Measurements from ENCODE around the gene NTM.

Gene NTM

GRCh38 chr11:131571571-131571970 lies 201.2 kb downstream of the NTM start:
- peaks cover 75% of the 10 kb centered on the region for H3K27me3 ChIP-seq (ENCODE audit: low read depth, low read length)
- H3K36me3 ChIP-seq (replicated peaks; ENCODE audit: low read depth, low read length) = no peaks in the 10 kb centered on the region
- no peaks in the 10 kb centered on the region for H3K79me2 ChIP-seq (ENCODE audit: low read length)
- H3K27ac ChIP-seq (ENCODE audit: low read length) = no peak overlapping the region
- TF ChIP-seq CTCF (IDR thresholded peaks at IDR 0.05; ENCODE audit: low read depth, low read length) = no peak
- no peak for TF ChIP-seq EZH2phosphoT487 (IDR thresholded peaks at IDR 0.05; ENCODE audit: low read depth)
- H3K9me3 ChIP-seq (ENCODE audit: insufficient read depth, low read length) = no peaks in the 10 kb centered on the region
- H3K4me1 ChIP-seq (ENCODE audit: low read length) = no peaks in the 10 kb centered on the region
- no peaks in the 10 kb centered on the region for H4K20me1 ChIP-seq (ENCODE audit: insufficient read depth, low read length)
- no peak overlapping the region for H3K4me3 ChIP-seq (ENCODE audit: low read length)
- no peak overlapping the region for H2AFZ ChIP-seq (ENCODE audit: low read depth, low read length)
- no peak overlapping the region for H3K9ac ChIP-seq (ENCODE audit: low read length)
- H3K4me2 ChIP-seq (ENCODE audit: low read length) = no peak overlapping the region

GRCh38 chr11:131572423-131572822 lies 202.0 kb downstream of the NTM start:
- Histone ChIP-seq H2AFZ (ENCODE audit: low read depth, low read length) (no peak overlapping the region), H3K4me2 (ENCODE audit: low read length) (no peak overlapping the region), H4K20me1 (ENCODE audit: insufficient read depth, low read length) (no peaks in the 10 kb centered on the region), H3K27ac (ENCODE audit: low read length) (no peak overlapping the region), H3K79me2 (ENCODE audit: low read length) (no peaks in the 10 kb centered on the region), H3K9ac (ENCODE audit: low read length) (no peak overlapping the region), H3K9me3 (ENCODE audit: insufficient read depth, low read length) (no peaks in the 10 kb centered on the region), H3K4me1 (ENCODE audit: low read length) (no peaks in the 10 kb centered on the region), H3K4me3 (ENCODE audit: low read length) (no peak overlapping the region), H3K36me3 (replicated peaks; ENCODE audit: low read depth, low read length) (no peaks in the 10 kb centered on the region), H3K27me3 (ENCODE audit: low read depth, low read length) (peaks cover 74% of the 10 kb centered on the region)
- TF ChIP-seq EZH2phosphoT487 (IDR thresholded peaks at IDR 0.05; ENCODE audit: low read depth) = no peak
- no peak for TF ChIP-seq CTCF (IDR thresholded peaks at IDR 0.05; ENCODE audit: low read depth, low read length)

- peaks cover 92% of the 10 kb centered on the region for H3K27me3 ChIP-seq (ENCODE audit: low read depth, low read length)
- TF ChIP-seq EZH2phosphoT487 (IDR thresholded peaks at IDR 0.05; ENCODE audit: low read depth) = no peak
- TF ChIP-seq CTCF (IDR thresholded peaks at IDR 0.05; ENCODE audit: low read depth, low read length) = peak; percentile 58
Observed at GRCh38 chr11:131579932-131580387, 209.5 kb downstream of the NTM start.

GRCh38 chr11:131580476-131580875 lies 210.1 kb downstream of the NTM start:
- Histone ChIP-seq H3K9ac (ENCODE audit: low read length) (no peak overlapping the region), H2AFZ (ENCODE audit: low read depth, low read length) (no peak overlapping the region), H3K4me2 (ENCODE audit: low read length) (no peak overlapping the region)

More at GRCh38 chr11:131579932-131580387, 209.5 kb downstream of the NTM start:
- H4K20me1 ChIP-seq (ENCODE audit: insufficient read depth, low read length) = no peaks in the 10 kb centered on the region
- no peak overlapping the region for H3K4me2 ChIP-seq (ENCODE audit: low read length)
- H2AFZ ChIP-seq (ENCODE audit: low read depth, low read length) = no peak overlapping the region
- H3K9me3 ChIP-seq (ENCODE audit: insufficient read depth, low read length) = no peaks in the 10 kb centered on the region
- no peaks in the 10 kb centered on the region for H3K36me3 ChIP-seq (replicated peaks; ENCODE audit: low read depth, low read length)
- no peak overlapping the region for H3K9ac ChIP-seq (ENCODE audit: low read length)
- no peak overlapping the region for H3K27ac ChIP-seq (ENCODE audit: low read length)
- no peaks in the 10 kb centered on the region for H3K4me1 ChIP-seq (ENCODE audit: low read length)
- no peaks in the 10 kb centered on the region for H3K79me2 ChIP-seq (ENCODE audit: low read length)
- no peak overlapping the region for H3K4me3 ChIP-seq (ENCODE audit: low read length)

More at GRCh38 chr11:131580476-131580875, 210.1 kb downstream of the NTM start:
- Histone ChIP-seq H3K4me3 (ENCODE audit: low read length) (no peak overlapping the region), H3K4me1 (ENCODE audit: low read length) (no peaks in the 10 kb centered on the region), H3K36me3 (replicated peaks; ENCODE audit: low read depth, low read length) (no peaks in the 10 kb centered on the region), H3K9me3 (ENCODE audit: insufficient read depth, low read length) (no peaks in the 10 kb centered on the region), H3K27me3 (ENCODE audit: low read depth, low read length) (peaks cover 92% of the 10 kb centered on the region), H4K20me1 (ENCODE audit: insufficient read depth, low read length) (0 out of 2 replicates have a peak, but pooled peaks cover 1% of the 10 kb centered on the region), H3K79me2 (ENCODE audit: low read length) (no peaks in the 10 kb centered on the region), H3K27ac (ENCODE audit: low read length) (no peak overlapping the region)
- TF ChIP-seq EZH2phosphoT487 (IDR thresholded peaks at IDR 0.05; ENCODE audit: low read depth) (no peak), CTCF (IDR thresholded peaks at IDR 0.05; ENCODE audit: low read depth, low read length) (no peak)

All from OCI-LY3 (cell line).